Neural cell (in vitro differentiated cells): ENCODE data around the gene COL18A1. TPM values are rescaled to one million over a fixed set of nuclear protein-coding genes. Genes with fewer than 3 reads are reported as not detected.

Experiments used
- H2AFZ ChIP-seq: fragments of 200-600, 300-800 bp; sonication (generic), shearing (Covaris generic); 2 replicates; pipeline ENCODE4 v1.6.0; 2014; ENCODE audit warnings: low read depth, mild to moderate bottlenecking, antibody characterized with exemption, low read length, moderate library complexity
- H3F3A ChIP-seq: fragments of 200-600 bp; shearing (Covaris generic); 2 replicates; pipeline ENCODE4 v1.6.1; 2016; ENCODE audit warnings: mild to moderate bottlenecking, moderate library complexity, mixed read lengths, antibody characterized with exemption, low read length; ENCODE audit not compliant: insufficient read depth, poor library complexity, severe bottlenecking
- H3K27ac ChIP-seq: fragments of 200-600, 300-800 bp; sonication (generic), shearing (Covaris generic); 2 replicates; pipeline ENCODE4 v1.5.1; 2014; ENCODE audit warnings: mild to moderate bottlenecking, low read length, moderate library complexity
- H3K27me3 ChIP-seq: fragments of 300-800, 200-600 bp; sonication (generic), shearing (Covaris generic); 2 replicates; pipeline ENCODE4 v1.6.0; 2014; ENCODE audit warnings: mild to moderate bottlenecking, low read depth, low read length, moderate library complexity; ENCODE audit not compliant: insufficient read depth
- H3K36me3 ChIP-seq: fragments of 300-800, 200-600 bp; sonication (generic), shearing (Covaris generic); 2 replicates; pipeline ENCODE4 v1.5.1; 2014; ENCODE audit warnings: mild to moderate bottlenecking, antibody characterized with exemption, low read length, moderate library complexity; ENCODE audit not compliant: insufficient read depth
- H3K4me2 ChIP-seq: fragments of 300-800, 200-600 bp; sonication (generic), shearing (Covaris generic); 2 replicates; pipeline ENCODE4 v1.6.0; 2014; ENCODE audit warnings: mild to moderate bottlenecking, low read length
- H3K4me3 ChIP-seq: fragments of 300-800, 200-600 bp; sonication (generic), shearing (Covaris generic); 2 replicates; pipeline ENCODE4 v1.5.1; 2014; ENCODE audit warnings: mild to moderate bottlenecking, low read length, moderate library complexity
- H3K79me2 ChIP-seq: fragments of 200-600 bp; shearing (Covaris generic); replicated peaks from 2 replicates; pipeline ENCODE4 v1.6.0; 2014; ENCODE audit warnings: mild to moderate bottlenecking, low read length, moderate library complexity; ENCODE audit not compliant: insufficient read depth
- H3K9ac ChIP-seq: fragments of 300-800, 200-600 bp; sonication (generic), shearing (Covaris generic); 2 replicates; pipeline ENCODE4 v1.6.1; 2016; ENCODE audit warnings: mild to moderate bottlenecking, low read length, mixed read lengths
- H3K9me2 ChIP-seq: fragments of 200-600 bp; shearing (Covaris generic); 2 replicates; pipeline ENCODE4 v1.6.1; 2016; ENCODE audit warnings: mild to moderate bottlenecking, low read length, mixed read lengths; ENCODE audit not compliant: insufficient read depth
- H3K9me3 ChIP-seq: fragments of 200-600, 300-800 bp; sonication (generic), shearing (Covaris generic); 2 replicates; pipeline ENCODE4 v1.6.1; 2016; ENCODE audit warnings: mild to moderate bottlenecking, mixed run types, low read length, moderate library complexity, mixed read lengths
- H4K20me1 ChIP-seq: fragments of 200-600 bp; shearing (Covaris generic); 2 replicates; pipeline ENCODE4 v1.6.1; 2016; ENCODE audit warnings: mild to moderate bottlenecking, mixed run types; ENCODE audit not compliant: insufficient read depth
- EP300 ChIP-seq: fragments of 450-650 bp; conservative IDR thresholded peaks from 2 replicates; pipeline ENCODE4 v1.6.1; 2014; ENCODE audit warnings: antibody characterized with exemption, mild to moderate bottlenecking, moderate library complexity; ENCODE audit not compliant: poor library complexity, severe bottlenecking
- EZH2 ChIP-seq: fragments of 200-600, 300-800 bp; shearing (Covaris generic), sonication (generic); IDR thresholded peaks from 2 replicates; pipeline ENCODE4 v1.6.1; 2014; ENCODE audit warnings: antibody characterized with exemption, low read length, borderline replicate concordance, mild to moderate bottlenecking; ENCODE audit not compliant: insufficient read depth, poor library complexity, severe bottlenecking
- MXI1 ChIP-seq: fragments of 450-650 bp; conservative IDR thresholded peaks from 2 replicates; pipeline ENCODE4 v1.6.1; 2014; ENCODE audit warnings: antibody characterized with exemption, mild to moderate bottlenecking; ENCODE audit not compliant: poor library complexity, severe bottlenecking
- POLR2AphosphoS5 ChIP-seq: IDR thresholded peaks from 2 replicates; pipeline ENCODE4 v1.6.1; 2012
- RAD21 ChIP-seq: fragments of 450-650 bp; conservative IDR thresholded peaks from 2 replicates; pipeline ENCODE4 v1.6.1; 2014; ENCODE audit warnings: antibody characterized with exemption, mild to moderate bottlenecking, moderate library complexity
- REST ChIP-seq: IDR thresholded peaks from 2 replicates; pipeline ENCODE4 v1.6.1; 2012; ENCODE audit warnings: borderline replicate concordance
- SMC3 ChIP-seq: fragments of 450-650 bp; conservative IDR thresholded peaks from 2 replicates; pipeline ENCODE4 v1.6.1; 2014; ENCODE audit warnings: antibody characterized with exemption, mild to moderate bottlenecking, moderate library complexity; ENCODE audit not compliant: poor library complexity
- TAF1 ChIP-seq: IDR thresholded peaks from 2 replicates; pipeline ENCODE4 v1.6.1; 2012; ENCODE audit warnings: low read depth
- polyA plus RNA-seq: library from polyadenylated mRNA; depleted of rRNA; stranded (reverse); fragments of >200 nt; gene quantifications from 2 replicates; pipeline ENCODE4 v1.2.3, GENCODE V29; 2014
- TF ChIP-seq, protein P1 (sequence below): fragments of 450-650 bp; IDR thresholded peaks from 2 replicates; pipeline ENCODE4 v1.5.1; 2014; ENCODE audit warnings: antibody characterized with exemption, mild to moderate bottlenecking, moderate library complexity; ENCODE audit not compliant: poor library complexity, severe bottlenecking

COL18A1 gene
- polyA plus RNA-seq, 1 donor from 2014 or later: 2.5 TPM

GRCh38 chr21:45551316-45551715 lies 146.4 kb downstream of the COL18A1 start:
- no peaks in the 10 kb centered on the region for H3K9me3 ChIP-seq
- H3K4me2 ChIP-seq: no peak overlapping the region
- no peak overlapping the region for H3K27ac ChIP-seq
- H3K27me3 ChIP-seq: no peaks in the 10 kb centered on the region
- H3F3A ChIP-seq: no peaks in the 10 kb centered on the region
- H3K9ac ChIP-seq: no peak overlapping the region
- H2AFZ ChIP-seq: no peak overlapping the region
- TF ChIP-seq RAD21 (no peak), SMC3 (no peak), REST (no peak), EP300 (no peak), MXI1 (no peak), EZH2 (no peak), TAF1 (no peak), POLR2AphosphoS5 (no peak)
- TF ChIP-seq, protein P1, sequence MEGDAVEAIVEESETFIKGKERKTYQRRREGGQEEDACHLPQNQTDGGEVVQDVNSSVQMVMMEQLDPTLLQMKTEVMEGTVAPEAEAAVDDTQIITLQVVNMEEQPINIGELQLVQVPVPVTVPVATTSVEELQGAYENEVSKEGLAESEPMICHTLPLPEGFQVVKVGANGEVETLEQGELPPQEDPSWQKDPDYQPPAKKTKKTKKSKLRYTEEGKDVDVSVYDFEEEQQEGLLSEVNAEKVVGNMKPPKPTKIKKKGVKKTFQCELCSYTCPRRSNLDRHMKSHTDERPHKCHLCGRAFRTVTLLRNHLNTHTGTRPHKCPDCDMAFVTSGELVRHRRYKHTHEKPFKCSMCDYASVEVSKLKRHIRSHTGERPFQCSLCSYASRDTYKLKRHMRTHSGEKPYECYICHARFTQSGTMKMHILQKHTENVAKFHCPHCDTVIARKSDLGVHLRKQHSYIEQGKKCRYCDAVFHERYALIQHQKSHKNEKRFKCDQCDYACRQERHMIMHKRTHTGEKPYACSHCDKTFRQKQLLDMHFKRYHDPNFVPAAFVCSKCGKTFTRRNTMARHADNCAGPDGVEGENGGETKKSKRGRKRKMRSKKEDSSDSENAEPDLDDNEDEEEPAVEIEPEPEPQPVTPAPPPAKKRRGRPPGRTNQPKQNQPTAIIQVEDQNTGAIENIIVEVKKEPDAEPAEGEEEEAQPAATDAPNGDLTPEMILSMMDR: no peak
- H4K20me1 ChIP-seq: no peaks in the 10 kb centered on the region
- no peaks in the 10 kb centered on the region for H3K9me2 ChIP-seq
- H3K36me3 ChIP-seq: no peaks in the 10 kb centered on the region
- H3K4me3 ChIP-seq: no peak overlapping the region
- H3K79me2 ChIP-seq: no peaks in the 10 kb centered on the region

- Histone ChIP-seq H3K27ac (no peak overlapping the region), H2AFZ (no peak overlapping the region), H3K79me2 (no peaks in the 10 kb centered on the region)
Measured at GRCh38 chr21:45551783-45552695, 147.1 kb downstream of the COL18A1 start.

More at GRCh38 chr21:45551783-45552695, 147.1 kb downstream of the COL18A1 start:
- no peak overlapping the region for H3K4me2 ChIP-seq
- TF ChIP-seq SMC3 (no peak), EZH2 (no peak), REST (no peak), RAD21 (no peak), MXI1 (no peak), EP300 (no peak), TAF1 (no peak), POLR2AphosphoS5 (no peak)
- TF ChIP-seq, protein P1: no peak
- no peaks in the 10 kb centered on the region for H4K20me1 ChIP-seq
- no peaks in the 10 kb centered on the region for H3K36me3 ChIP-seq
- H3K9me3 ChIP-seq: no peaks in the 10 kb centered on the region
- no peak overlapping the region for H3K4me3 ChIP-seq
- H3F3A ChIP-seq: no peaks in the 10 kb centered on the region
- H3K9ac ChIP-seq: no peak overlapping the region
- no peaks in the 10 kb centered on the region for H3K9me2 ChIP-seq
- no peaks in the 10 kb centered on the region for H3K27me3 ChIP-seq
